ENCODE data around the gene TEN1.
A peak's percentile ranks its signal among the peaks of the same experiment; 100 is the strongest.
"Not testable (repeated sequence)": the region's sequence is repeated elsewhere in the genome, so short reads cannot be mapped to it uniquely, and the experiment has no call there.

Gene TEN1

GRCh38 chr17:76036497-76037261 is 57.6 kb downstream of the TEN1 start:
- Histone ChIP-seq H3K27ac (ENCODE audit: low read depth, low read length) (peak overlapping the region; percentile 92), H3K9ac (ENCODE audit: low read length) (no peak overlapping the region), H3K9me3 (ENCODE audit: low read length) (no peaks in the 10 kb centered on the region), H3K4me1 (ENCODE audit: insufficient read depth, low read length) (peaks cover 80% of the 10 kb centered on the region), H3K27me3 (ENCODE audit: control insufficient read depth in 1 of 2, insufficient read depth in 2 of 2, low read length in 2 of 2) (no peaks in the 10 kb centered on the region), H3K36me3 (ENCODE audit: insufficient read depth, low read length) (peaks cover 24% of the 10 kb centered on the region), H3K4me3 (ENCODE audit: low read depth in 1 of 2, low read length in 2 of 2) (peak overlapping the region in 1 of 2 donors; percentile 22)

- Histone ChIP-seq H3K9me3 (ENCODE audit: low read length) (no peaks in the 10 kb centered on the region), H3K36me3 (ENCODE audit: insufficient read depth, low read length) (peaks cover 37% of the 10 kb centered on the region), H3K9ac (ENCODE audit: low read length) (no peak overlapping the region), H3K4me3 (ENCODE audit: low read depth in 1 of 2, low read length in 2 of 2) (no peak overlapping the region), H3K27me3 (ENCODE audit: control insufficient read depth in 1 of 2, insufficient read depth in 2 of 2, low read length in 2 of 2) (no peaks in the 10 kb centered on the region), H3K4me1 (ENCODE audit: insufficient read depth, low read length) (peaks cover 75% of the 10 kb centered on the region), H3K27ac (ENCODE audit: low read depth, low read length) (peak overlapping the region; percentile 92)
Observed at GRCh38 chr17:76038050-76038449, 59.0 kb downstream of the TEN1 start.

GRCh38 chr17:76039121-76039520 is 60.1 kb downstream of the TEN1 start:
- Histone ChIP-seq H3K9me3 (ENCODE audit: low read length) (no peaks in the 10 kb centered on the region), H3K9ac (ENCODE audit: low read length) (no peak overlapping the region), H3K4me1 (ENCODE audit: insufficient read depth, low read length) (peaks cover 64% of the 10 kb centered on the region), H3K27me3 (ENCODE audit: control insufficient read depth in 1 of 2, insufficient read depth in 2 of 2, low read length in 2 of 2) (no peaks in the 10 kb centered on the region), H3K27ac (ENCODE audit: low read depth, low read length) (peak overlapping the region; percentile 92), H3K4me3 (ENCODE audit: low read depth in 1 of 2, low read length in 2 of 2) (no peak overlapping the region), H3K36me3 (ENCODE audit: insufficient read depth, low read length) (peaks cover 48% of the 10 kb centered on the region)

GRCh38 chr17:76040376-76040775 is 61.3 kb downstream of the TEN1 start:
- Histone ChIP-seq H3K27ac (ENCODE audit: low read depth, low read length) (peak overlapping the region; percentile 92), H3K4me1 (ENCODE audit: insufficient read depth, low read length) (peaks cover 52% of the 10 kb centered on the region), H3K4me3 (ENCODE audit: low read depth in 1 of 2, low read length in 2 of 2) (no peak overlapping the region), H3K27me3 (ENCODE audit: control insufficient read depth in 1 of 2, insufficient read depth in 2 of 2, low read length in 2 of 2) (no peaks in the 10 kb centered on the region), H3K9ac (ENCODE audit: low read length) (no peak overlapping the region), H3K36me3 (ENCODE audit: insufficient read depth, low read length) (peaks cover 60% of the 10 kb centered on the region), H3K9me3 (ENCODE audit: low read length) (no peaks in the 10 kb centered on the region)

GRCh38 chr17:76042868-76043267 is 63.8 kb downstream of the TEN1 start:
- H3K36me3 ChIP-seq (ENCODE audit: insufficient read depth, low read length), result peaks cover 80% of the 10 kb centered on the region

GRCh38 chr17:76044475-76045007 is 65.5 kb downstream of the TEN1 start:
- H3K4me1 ChIP-seq (ENCODE audit: insufficient read depth, low read length), result peaks cover 22% of the 10 kb centered on the region
- not testable (repeated sequence) for H3K9me3 ChIP-seq (ENCODE audit: low read length); H3K27me3 ChIP-seq (ENCODE audit: control insufficient read depth in 1 of 2, insufficient read depth in 2 of 2, low read length in 2 of 2); H3K27ac ChIP-seq (ENCODE audit: low read depth, low read length); H3K9ac ChIP-seq (ENCODE audit: low read length); H3K4me3 ChIP-seq (ENCODE audit: low read depth in 1 of 2, low read length in 2 of 2)
- peaks cover 93% of the 10 kb centered on the region for H3K36me3 ChIP-seq (ENCODE audit: insufficient read depth, low read length)

More at GRCh38 chr17:76042868-76043267, 63.8 kb downstream of the TEN1 start:
- not testable (repeated sequence) for H3K9ac ChIP-seq (ENCODE audit: low read length); H3K27me3 ChIP-seq (ENCODE audit: control insufficient read depth in 1 of 2, insufficient read depth in 2 of 2, low read length in 2 of 2); H3K27ac ChIP-seq (ENCODE audit: low read depth, low read length); H3K9me3 ChIP-seq (ENCODE audit: low read length); H3K4me3 ChIP-seq (ENCODE audit: low read depth in 1 of 2, low read length in 2 of 2)
- H3K4me1 ChIP-seq (ENCODE audit: insufficient read depth, low read length), result peaks cover 31% of the 10 kb centered on the region

GRCh38 chr17:76046064-76046463 is 67.0 kb downstream of the TEN1 start:
- peaks cover 8% of the 10 kb centered on the region for H3K4me1 ChIP-seq (ENCODE audit: insufficient read depth, low read length)
- H3K27me3 ChIP-seq (ENCODE audit: control insufficient read depth in 1 of 2, insufficient read depth in 2 of 2, low read length in 2 of 2), result no peaks in the 10 kb centered on the region
- no peak overlapping the region for H3K27ac ChIP-seq (ENCODE audit: low read depth, low read length)
- H3K9ac ChIP-seq (ENCODE audit: low read length), result no peak overlapping the region
- H3K36me3 ChIP-seq (ENCODE audit: insufficient read depth, low read length), result peaks cover 88% of the 10 kb centered on the region
- H3K9me3 ChIP-seq (ENCODE audit: low read length), result no peaks in the 10 kb centered on the region
- no peak overlapping the region for H3K4me3 ChIP-seq (ENCODE audit: low read depth in 1 of 2, low read length in 2 of 2)

- Histone ChIP-seq H3K4me3 (ENCODE audit: low read depth in 1 of 2, low read length in 2 of 2) (no peak overlapping the region), H3K36me3 (ENCODE audit: insufficient read depth, low read length) (peaks cover 69% of the 10 kb centered on the region)
Observed at GRCh38 chr17:76048025-76048605, 69.1 kb downstream of the TEN1 start.

GRCh38 chr17:76048711-76049110 is 69.7 kb downstream of the TEN1 start:
- peaks cover 8% of the 10 kb centered on the region for H3K4me1 ChIP-seq (ENCODE audit: insufficient read depth, low read length)
- H3K27ac ChIP-seq (ENCODE audit: low read depth, low read length), result no peak overlapping the region
- no peak overlapping the region for H3K4me3 ChIP-seq (ENCODE audit: low read depth in 1 of 2, low read length in 2 of 2)
- H3K9me3 ChIP-seq (ENCODE audit: low read length), result no peaks in the 10 kb centered on the region
- peaks cover 63% of the 10 kb centered on the region for H3K36me3 ChIP-seq (ENCODE audit: insufficient read depth, low read length)
- no peaks in the 10 kb centered on the region for H3K27me3 ChIP-seq (ENCODE audit: control insufficient read depth in 1 of 2, insufficient read depth in 2 of 2, low read length in 2 of 2)
- no peak overlapping the region for H3K9ac ChIP-seq (ENCODE audit: low read length)

More at GRCh38 chr17:76048025-76048605, 69.1 kb downstream of the TEN1 start:
- Histone ChIP-seq H3K9me3 (ENCODE audit: low read length) (no peaks in the 10 kb centered on the region), H3K9ac (ENCODE audit: low read length) (no peak overlapping the region), H3K4me1 (ENCODE audit: insufficient read depth, low read length) (peaks cover 8% of the 10 kb centered on the region), H3K27ac (ENCODE audit: low read depth, low read length) (peak overlapping the region; percentile 14), H3K27me3 (ENCODE audit: control insufficient read depth in 1 of 2, insufficient read depth in 2 of 2, low read length in 2 of 2) (no peaks in the 10 kb centered on the region)

GRCh38 chr17:76049239-76049638 is 70.2 kb downstream of the TEN1 start:
- Histone ChIP-seq H3K9me3 (ENCODE audit: low read length) (no peaks in the 10 kb centered on the region), H3K4me1 (ENCODE audit: insufficient read depth, low read length) (peaks cover 8% of the 10 kb centered on the region), H3K36me3 (ENCODE audit: insufficient read depth, low read length) (peaks cover 63% of the 10 kb centered on the region), H3K27ac (ENCODE audit: low read depth, low read length) (no peak overlapping the region), H3K4me3 (ENCODE audit: low read depth in 1 of 2, low read length in 2 of 2) (no peak overlapping the region), H3K9ac (ENCODE audit: low read length) (no peak overlapping the region), H3K27me3 (ENCODE audit: control insufficient read depth in 1 of 2, insufficient read depth in 2 of 2, low read length in 2 of 2) (no peaks in the 10 kb centered on the region)

- H3K27ac ChIP-seq (ENCODE audit: low read depth, low read length), result no peak overlapping the region
- H3K27me3 ChIP-seq (ENCODE audit: control insufficient read depth in 1 of 2, insufficient read depth in 2 of 2, low read length in 2 of 2), result no peaks in the 10 kb centered on the region
- peaks cover 8% of the 10 kb centered on the region for H3K4me1 ChIP-seq (ENCODE audit: insufficient read depth, low read length)
Observed at GRCh38 chr17:76049836-76050537, 70.9 kb downstream of the TEN1 start.

More at GRCh38 chr17:76049836-76050537, 70.9 kb downstream of the TEN1 start:
- Histone ChIP-seq H3K4me3 (ENCODE audit: low read depth in 1 of 2, low read length in 2 of 2) (no peak overlapping the region), H3K36me3 (ENCODE audit: insufficient read depth, low read length) (peaks cover 55% of the 10 kb centered on the region), H3K9me3 (ENCODE audit: low read length) (no peaks in the 10 kb centered on the region), H3K9ac (ENCODE audit: low read length) (no peak overlapping the region)
